B cell (primary cell): ENCODE measurements around the gene TBC1D22A.

Experiments used
- EZH2 ChIP-seq: IDR thresholded peaks from 2 replicates; pipeline ENCODE4 v1.6.1; 2012; ENCODE audit warnings: borderline replicate concordance, low read depth, mild to moderate bottlenecking, moderate library complexity, low read length; ENCODE audit not compliant: insufficient read depth, poor library complexity, severe bottlenecking
- TF ChIP-seq, protein P1 (sequence below): fragments of 200-600 bp; IDR thresholded peaks from one replicate; pipeline ENCODE4 v1.8.0; 2022; ENCODE audit warnings: antibody characterized with exemption, mild to moderate bottlenecking

DNA sequence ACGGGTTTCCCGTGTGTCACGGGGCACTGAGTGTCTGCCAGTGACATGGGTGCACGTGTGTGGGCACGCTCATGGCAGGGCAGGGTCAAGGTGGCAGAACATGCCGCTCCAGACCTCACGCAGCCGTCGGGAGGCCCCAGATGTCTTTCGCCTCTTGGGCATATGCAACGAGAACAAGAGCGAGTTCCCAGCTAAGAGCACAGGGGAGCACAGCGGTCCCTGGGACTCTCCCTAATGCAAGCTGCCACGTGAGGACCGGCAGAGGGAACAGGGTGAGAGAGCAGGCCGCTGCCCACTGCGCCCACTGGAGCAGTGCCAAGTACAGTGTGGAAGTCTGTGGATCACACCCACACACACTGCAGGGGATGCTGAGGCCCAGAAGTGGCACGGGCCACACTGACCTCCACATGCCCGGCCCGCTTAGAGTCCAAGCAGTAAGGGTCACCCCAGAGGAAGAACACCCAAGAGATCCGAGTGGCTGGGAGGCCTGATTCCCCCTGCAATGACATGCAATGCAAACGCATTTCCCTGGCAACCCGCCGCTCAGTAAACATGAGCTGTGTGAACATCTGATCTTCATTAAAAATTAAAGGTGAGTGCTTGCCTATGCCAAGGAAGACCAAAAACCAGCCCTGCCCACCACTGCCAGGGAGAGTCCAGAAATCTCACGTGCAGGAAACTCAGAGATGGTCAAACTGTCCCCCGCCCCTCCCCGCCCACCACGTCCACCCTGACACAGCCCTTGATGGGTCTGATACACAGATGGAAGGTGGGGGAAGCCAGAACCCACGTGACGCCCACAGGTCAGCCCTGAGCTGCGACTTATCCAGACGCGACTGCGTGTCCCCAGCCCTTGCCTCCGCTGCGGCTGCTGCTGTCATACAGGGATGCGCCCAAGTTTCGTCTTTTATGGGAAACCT is 36.1 kb upstream of the TBC1D22A start:
- TF ChIP-seq, protein P1, sequence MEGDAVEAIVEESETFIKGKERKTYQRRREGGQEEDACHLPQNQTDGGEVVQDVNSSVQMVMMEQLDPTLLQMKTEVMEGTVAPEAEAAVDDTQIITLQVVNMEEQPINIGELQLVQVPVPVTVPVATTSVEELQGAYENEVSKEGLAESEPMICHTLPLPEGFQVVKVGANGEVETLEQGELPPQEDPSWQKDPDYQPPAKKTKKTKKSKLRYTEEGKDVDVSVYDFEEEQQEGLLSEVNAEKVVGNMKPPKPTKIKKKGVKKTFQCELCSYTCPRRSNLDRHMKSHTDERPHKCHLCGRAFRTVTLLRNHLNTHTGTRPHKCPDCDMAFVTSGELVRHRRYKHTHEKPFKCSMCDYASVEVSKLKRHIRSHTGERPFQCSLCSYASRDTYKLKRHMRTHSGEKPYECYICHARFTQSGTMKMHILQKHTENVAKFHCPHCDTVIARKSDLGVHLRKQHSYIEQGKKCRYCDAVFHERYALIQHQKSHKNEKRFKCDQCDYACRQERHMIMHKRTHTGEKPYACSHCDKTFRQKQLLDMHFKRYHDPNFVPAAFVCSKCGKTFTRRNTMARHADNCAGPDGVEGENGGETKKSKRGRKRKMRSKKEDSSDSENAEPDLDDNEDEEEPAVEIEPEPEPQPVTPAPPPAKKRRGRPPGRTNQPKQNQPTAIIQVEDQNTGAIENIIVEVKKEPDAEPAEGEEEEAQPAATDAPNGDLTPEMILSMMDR: no peak
- no peak for TF ChIP-seq EZH2
